Endodermal cell (in vitro differentiated cells): ENCODE measurements around the gene ST6GAL1. TPM values are rescaled to one million over a fixed set of nuclear protein-coding genes. Genes with fewer than 3 reads are reported as not detected.
A peak's percentile ranks its signal among the peaks of the same experiment; 100 is the strongest.

Source experiments
- DNase-seq: peaks from one replicate; pipeline ENCODE4 v3.0.0-alpha.2; 2017
- H3K27ac ChIP-seq: 2 replicates; pipeline ENCODE4 v1.5.1; 2013; ENCODE audit warnings: mild to moderate bottlenecking, low read depth, low read length, moderate library complexity
- H3K27me3 ChIP-seq: 2 replicates; pipeline ENCODE4 v1.6.1; 2013; ENCODE audit warnings: mild to moderate bottlenecking, low read length, moderate library complexity; ENCODE audit not compliant: insufficient read depth, control insufficient read depth, poor library complexity, severe bottlenecking
- H3K36me3 ChIP-seq: 2 replicates; pipeline ENCODE4 v1.7.0; 2013; ENCODE audit warnings: mild to moderate bottlenecking, low read length, moderate library complexity; ENCODE audit not compliant: control insufficient read depth, insufficient read depth
- H3K4me1 ChIP-seq: one replicate; pipeline ENCODE4 v1.7.0; 2013; ENCODE audit warnings: low read length; ENCODE audit not compliant: control insufficient read depth, insufficient read depth
- H3K4me3 ChIP-seq: 2 replicates; pipeline ENCODE4 v1.5.1; 2013; ENCODE audit warnings: mild to moderate bottlenecking, low read length, moderate library complexity
- H3K9ac ChIP-seq: 2 replicates; pipeline ENCODE4 v1.6.1; 2013; ENCODE audit warnings: mild to moderate bottlenecking, low read length, moderate library complexity; ENCODE audit not compliant: poor library complexity, severe bottlenecking; ENCODE audit errors: extremely low read depth
- H3K9me3 ChIP-seq: 2 replicates; pipeline ENCODE4 v1.6.1; 2013; ENCODE audit warnings: mild to moderate bottlenecking, low read length, moderate library complexity; ENCODE audit not compliant: control insufficient read depth
- H3K27ac Mint-ChIP-seq: 2 replicates; pipeline ENCODE4 v1.8.0; 2020; ENCODE audit warnings: mixed read lengths
- H3K27me3 Mint-ChIP-seq: 2 replicates; pipeline ENCODE4 v1.8.0; 2021; ENCODE audit warnings: mild to moderate bottlenecking, mixed read lengths; ENCODE audit not compliant: insufficient read depth
- H3K36me3 Mint-ChIP-seq: 2 replicates; pipeline ENCODE4 v1.8.0; 2020; ENCODE audit warnings: low read depth, mixed read lengths
- H3K4me1 Mint-ChIP-seq: 2 replicates; pipeline ENCODE4 v1.8.0; 2020; ENCODE audit warnings: mixed read lengths
- H3K4me3 Mint-ChIP-seq: 2 replicates; pipeline ENCODE4 v1.8.0; 2020; ENCODE audit warnings: mild to moderate bottlenecking, moderate library complexity, mixed read lengths
- H3K9me3 Mint-ChIP-seq: 2 replicates; pipeline ENCODE4 v1.8.0; 2020; ENCODE audit warnings: mild to moderate bottlenecking, mixed read lengths
- CTCF ChIP-seq: fragments of 200-600 bp; sonication (generic); conservative IDR thresholded peaks from 2 replicates; pipeline ENCODE4 v1.5.0; 2021; ENCODE audit warnings: antibody characterized with exemption, mild to moderate bottlenecking
- WGBS, 2 experiments: methylation state at CpG; one replicate each; pipeline versions ENCODE4 v1.1.5 to v1.1.7; 2013; ENCODE audit warnings: missing lambda C conversion rate in 2 of 2, mixed read lengths in 1 of 2; ENCODE audit not compliant: insufficient coverage in 1 of 2, insufficient read length in 1 of 2; 5-methylcytosine and 5-hydroxymethylcytosine counted together
- total RNA-seq, 2 donors: library from RNA; stranded (reverse); fragmentation: NEBNext Ultra II Directional in 1 of 2; extraction: Animal tissue kit (Norgen Biotek cat#: 25700) in 1 of 2; gene quantifications; 2 replicates in 1 of 2; 3 replicates in 1 of 2; pipeline ENCODE4 v1.2.1, GENCODE V29; 2021

The ST6GAL1 gene
- total RNA-seq, 2 donors from 2014 or later, result 79.3 to 82.4 TPM

GRCh38 chr3:187064210-187065115, 134.1 kb downstream of the ST6GAL1 start:
- H3K9me3 ChIP-seq, result peaks cover 7% of the 10 kb centered on the region
- no peak for TF ChIP-seq CTCF
- H3K27ac ChIP-seq, result no peak overlapping the region
- H3K36me3 Mint-ChIP-seq, result peaks cover 61% of the 10 kb centered on the region
- H3K27me3 ChIP-seq, result no peaks in the 10 kb centered on the region
- peaks cover 44% of the 10 kb centered on the region for H3K36me3 ChIP-seq
- no peak overlapping the region for H3K4me3 Mint-ChIP-seq
- H3K4me3 ChIP-seq, result no peak overlapping the region
- H3K27me3 Mint-ChIP-seq, result no peaks in the 10 kb centered on the region
- no peak overlapping the region for H3K27ac Mint-ChIP-seq
- no peak overlapping the region for H3K9ac ChIP-seq
- no peak for DNase-seq
- no peaks in the 10 kb centered on the region for H3K4me1 ChIP-seq
- WGBS, 2 experiments, result 93% methylated on average over 8 to 12 of the region's 12 CpGs
- H3K9me3 Mint-ChIP-seq, result no peaks in the 10 kb centered on the region
- peaks cover 30% of the 10 kb centered on the region for H3K4me1 Mint-ChIP-seq

- 78 to 79% methylated on average over 3 to 7 of the region's 7 CpGs for WGBS, 2 experiments
- no peak overlapping the region for H3K27ac ChIP-seq
These were observed 136.1 kb downstream of the ST6GAL1 start for GRCh38 chr3:187066228-187066995.

More at GRCh38 chr3:187066228-187066995, 136.1 kb downstream of the ST6GAL1 start:
- TF ChIP-seq CTCF, result peak; percentile 83
- peaks cover 30% of the 10 kb centered on the region for H3K4me1 Mint-ChIP-seq
- peak overlapping the region; percentile 70 for H3K27ac Mint-ChIP-seq
- H3K36me3 Mint-ChIP-seq, result peaks cover 60% of the 10 kb centered on the region
- no peak overlapping the region for H3K4me3 Mint-ChIP-seq
- peaks cover 39% of the 10 kb centered on the region for H3K36me3 ChIP-seq
- no peak overlapping the region for H3K9ac ChIP-seq
- H3K4me3 ChIP-seq, result no peak overlapping the region
- no peaks in the 10 kb centered on the region for H3K4me1 ChIP-seq
- peaks cover 9% of the 10 kb centered on the region for H3K9me3 ChIP-seq
- no peaks in the 10 kb centered on the region for H3K27me3 ChIP-seq
- no peaks in the 10 kb centered on the region for H3K27me3 Mint-ChIP-seq
- no peaks in the 10 kb centered on the region for H3K9me3 Mint-ChIP-seq
- DNase-seq, result peak; percentile 92
